ENCODE results near the gene KSR2. TPM values are rescaled to one million over a fixed set of nuclear protein-coding genes. Genes with fewer than 3 reads are reported as not detected.

Gene KSR2
- total RNA-seq, 2 donors from 2014 or later = 0.66 to 1.0 TPM

GRCh38 chr12:117576053-117576452, 392.7 kb downstream of the KSR2 start:
- H3K4me3 ChIP-seq = no peak overlapping the region
- DNase-seq = no peak
- ATAC-seq = no peak
- 71 to 80% methylated on average over 3 of the region's 3 CpGs for WGBS, 2 donors
- no peaks in the 10 kb centered on the region for H3K4me1 ChIP-seq
- intact Hi-C loops (cut with DNase I) = no loop called here
- no peak overlapping the region for H3K27ac ChIP-seq
- H3K9me3 ChIP-seq = no peaks in the 10 kb centered on the region
- no peaks in the 10 kb centered on the region for H3K27me3 ChIP-seq
- H3K36me3 ChIP-seq (replicated peaks in 1 of 2; ENCODE audit: insufficient read depth in 1 of 2, low read depth in 2 of 2) = no peaks in the 10 kb centered on the region
- TF ChIP-seq CTCF (IDR thresholded peaks at IDR 0.05) = no peak
- TF ChIP-seq POLR2A (IDR thresholded peaks at IDR 0.05) = no peak

DNA sequence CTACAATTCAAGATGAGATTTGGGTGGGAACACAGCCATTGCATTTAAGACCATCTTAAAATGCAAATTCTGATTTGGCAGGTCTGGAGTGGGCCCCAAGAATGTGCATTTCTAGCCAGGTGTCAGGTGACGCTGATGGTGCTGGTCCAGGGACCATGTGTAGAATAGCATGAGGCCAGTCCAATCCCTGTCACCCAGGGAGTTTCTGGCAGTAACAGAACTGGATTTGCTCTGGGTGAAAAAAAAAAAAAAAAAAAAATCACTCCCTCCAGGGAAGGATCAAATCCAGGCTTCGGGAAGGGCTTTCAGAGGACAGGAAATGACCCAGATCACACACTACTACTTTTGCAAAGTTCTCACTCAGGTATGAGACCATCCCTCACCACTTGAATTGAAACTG, 394.1 kb downstream of the KSR2 start:
- no peak overlapping the region for H3K27ac ChIP-seq
- H3K36me3 ChIP-seq (replicated peaks in 1 of 2; ENCODE audit: insufficient read depth in 1 of 2, low read depth in 2 of 2) = no peaks in the 10 kb centered on the region
- intact Hi-C loops (cut with DNase I) = no loop called here
- no peaks in the 10 kb centered on the region for H3K9me3 ChIP-seq
- ATAC-seq (no peak), DNase-seq (no peak)
- WGBS, 2 donors = 92 to 93% methylated on average over 2 of the region's 2 CpGs
- no peaks in the 10 kb centered on the region for H3K4me1 ChIP-seq
- no peaks in the 10 kb centered on the region for H3K27me3 ChIP-seq
- TF ChIP-seq CTCF (IDR thresholded peaks at IDR 0.05) (no peak), POLR2A (IDR thresholded peaks at IDR 0.05) (no peak)
- H3K4me3 ChIP-seq = no peak overlapping the region

DNA sequence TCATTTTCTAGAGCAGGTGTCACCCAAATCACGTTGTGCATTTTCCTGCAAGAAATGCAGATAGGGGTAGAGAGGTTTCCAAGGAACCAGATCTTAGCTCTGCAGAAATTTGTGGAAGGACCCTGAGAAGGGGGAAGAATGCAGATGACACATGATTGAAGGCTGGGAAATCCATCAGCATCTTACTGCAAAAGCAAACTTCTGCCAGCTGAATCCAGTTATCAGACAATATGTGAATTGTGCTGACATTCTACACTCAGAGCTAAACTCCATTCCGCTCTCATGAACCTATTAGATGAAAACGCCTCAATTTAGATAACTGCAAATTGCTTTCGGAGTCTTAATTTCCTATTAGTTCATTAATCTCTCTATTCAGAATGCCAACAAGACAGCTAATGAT, 396.0 kb downstream of the KSR2 start:
- H3K27me3 ChIP-seq = no peaks in the 10 kb centered on the region
- TF ChIP-seq CTCF (IDR thresholded peaks at IDR 0.05) (no peak), POLR2A (IDR thresholded peaks at IDR 0.05) (no peak)
- no peaks in the 10 kb centered on the region for H3K36me3 ChIP-seq (replicated peaks in 1 of 2; ENCODE audit: insufficient read depth in 1 of 2, low read depth in 2 of 2)
- H3K9me3 ChIP-seq = no peaks in the 10 kb centered on the region
- 79 to 86% methylated on average over 4 of the region's 4 CpGs for WGBS, 2 donors
- DNase-seq (no peak), ATAC-seq (no peak)
- H3K27ac ChIP-seq = no peak overlapping the region
- intact Hi-C loops (cut with DNase I) = no loop called here
- H3K4me3 ChIP-seq = no peak overlapping the region
- no peaks in the 10 kb centered on the region for H3K4me1 ChIP-seq

DNA sequence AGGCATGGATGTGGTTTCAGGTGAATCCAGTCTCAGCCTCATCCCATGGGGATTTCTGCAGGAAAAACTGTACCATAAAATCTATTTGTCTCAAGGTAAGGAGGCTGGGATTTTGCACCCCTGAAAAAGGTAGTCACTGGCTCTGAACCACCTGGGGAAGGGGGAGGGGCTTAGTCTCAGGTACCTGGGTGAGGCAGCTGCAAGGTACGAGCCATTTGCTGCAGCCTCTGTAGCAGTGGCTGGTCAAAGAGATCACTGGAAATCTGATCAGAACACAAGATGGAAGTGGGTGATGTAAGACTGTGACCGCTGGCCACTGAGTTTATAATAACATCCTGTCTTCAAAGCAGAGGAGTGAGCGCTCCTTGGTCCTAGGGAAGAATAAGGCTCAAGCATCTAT, 397.5 kb downstream of the KSR2 start:
- DNase-seq = no peak
- WGBS, 2 donors = 94 to 95% methylated on average over 3 of the region's 3 CpGs
- H3K27me3 ChIP-seq = no peaks in the 10 kb centered on the region
- H3K27ac ChIP-seq = no peak overlapping the region
- no peak overlapping the region for H3K4me3 ChIP-seq
- TF ChIP-seq POLR2A (IDR thresholded peaks at IDR 0.05) (no peak), CTCF (IDR thresholded peaks at IDR 0.05) (no peak)
- intact Hi-C loops (cut with DNase I) = no loop called here
- no peaks in the 10 kb centered on the region for H3K4me1 ChIP-seq
- H3K36me3 ChIP-seq (replicated peaks in 1 of 2; ENCODE audit: insufficient read depth in 1 of 2, low read depth in 2 of 2) = no peaks in the 10 kb centered on the region
- no peaks in the 10 kb centered on the region for H3K9me3 ChIP-seq
- ATAC-seq = no peak

DNA sequence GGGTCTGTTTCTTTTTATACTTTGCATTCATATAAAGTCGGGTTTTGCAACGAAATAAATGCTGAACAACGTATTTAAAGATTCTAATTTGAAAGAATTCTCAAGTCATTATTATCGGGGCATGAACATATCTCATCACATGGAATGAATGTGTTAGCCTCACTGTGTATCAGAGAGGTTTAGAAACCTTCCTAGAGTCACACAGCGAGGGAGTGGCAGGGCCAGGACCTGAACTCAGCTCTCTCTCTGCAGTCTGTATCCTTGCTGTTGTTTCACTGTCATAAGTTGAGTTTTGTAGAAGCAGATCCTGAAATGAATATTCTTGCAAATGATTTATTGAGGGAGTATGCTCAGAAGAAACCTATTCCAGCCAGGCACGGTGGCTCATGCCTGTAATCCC, 398.2 kb downstream of the KSR2 start:
- no peaks in the 10 kb centered on the region for H3K9me3 ChIP-seq
- no peak overlapping the region for H3K4me3 ChIP-seq
- no peak for DNase-seq
- TF ChIP-seq CTCF (IDR thresholded peaks at IDR 0.05) (no peak), POLR2A (IDR thresholded peaks at IDR 0.05) (no peak)
- no peak overlapping the region for H3K27ac ChIP-seq
- WGBS, 2 donors = 87 to 92% methylated on average over 6 of the region's 6 CpGs
- no peaks in the 10 kb centered on the region for H3K36me3 ChIP-seq (replicated peaks in 1 of 2; ENCODE audit: insufficient read depth in 1 of 2, low read depth in 2 of 2)
- H3K27me3 ChIP-seq = no peaks in the 10 kb centered on the region
- H3K4me1 ChIP-seq = no peaks in the 10 kb centered on the region
- intact Hi-C loops (cut with DNase I) = no loop called here
- no peak for ATAC-seq
